HG03097 (cell line): Measurements from ENCODE around the gene KRT72.
"Not testable (repeated sequence)": the region's sequence is repeated elsewhere in the genome, so short reads cannot be mapped to it uniquely, and the experiment has no call there.

Experiments used
- ATAC-seq: cut with Tn5 transposase; IDR thresholded peaks from one replicate; pipeline ENCODE4 v1.9.1; 2021; ENCODE audit not compliant: unreplicated experiment, low FRiP score

Gene KRT72

DNA sequence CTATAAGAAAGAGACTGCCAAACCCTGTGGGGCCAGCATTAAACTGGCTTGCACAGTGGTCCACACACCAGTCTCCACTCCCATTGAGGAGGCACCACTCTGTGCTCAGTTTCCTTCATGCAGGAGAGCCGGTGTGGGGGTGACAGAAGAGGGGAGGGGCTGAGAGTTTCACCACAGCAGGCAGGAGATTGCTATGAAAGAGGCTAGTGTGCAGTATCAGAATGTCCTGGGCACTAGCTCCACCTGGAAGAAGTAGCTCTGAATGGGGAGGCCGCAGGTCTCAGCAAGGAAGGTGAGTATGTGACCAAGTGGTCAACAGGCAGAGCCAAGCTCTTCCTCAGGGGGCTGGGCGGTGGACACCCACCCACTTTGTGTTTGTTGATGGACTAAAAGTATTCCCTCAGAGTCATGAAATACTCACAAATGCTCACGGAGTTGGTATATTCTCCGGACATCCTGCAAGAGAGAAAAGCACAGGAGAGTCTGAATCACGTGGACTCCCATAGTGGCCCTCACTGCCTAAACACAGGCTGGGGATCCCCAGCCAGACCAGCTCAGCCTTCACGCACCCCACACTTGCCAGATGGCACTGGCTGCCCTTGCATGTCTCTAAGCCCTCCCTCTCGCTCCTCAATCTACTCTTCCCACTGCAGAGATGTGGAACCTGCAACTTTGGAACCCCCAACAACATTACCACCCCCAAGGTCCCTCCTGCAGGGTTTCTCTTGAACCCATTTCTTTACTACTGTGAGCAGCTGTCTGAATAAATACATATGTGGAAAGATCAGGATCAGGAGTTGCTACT, 7.8 kb upstream of the KRT72 start:
- no peak for ATAC-seq

DNA sequence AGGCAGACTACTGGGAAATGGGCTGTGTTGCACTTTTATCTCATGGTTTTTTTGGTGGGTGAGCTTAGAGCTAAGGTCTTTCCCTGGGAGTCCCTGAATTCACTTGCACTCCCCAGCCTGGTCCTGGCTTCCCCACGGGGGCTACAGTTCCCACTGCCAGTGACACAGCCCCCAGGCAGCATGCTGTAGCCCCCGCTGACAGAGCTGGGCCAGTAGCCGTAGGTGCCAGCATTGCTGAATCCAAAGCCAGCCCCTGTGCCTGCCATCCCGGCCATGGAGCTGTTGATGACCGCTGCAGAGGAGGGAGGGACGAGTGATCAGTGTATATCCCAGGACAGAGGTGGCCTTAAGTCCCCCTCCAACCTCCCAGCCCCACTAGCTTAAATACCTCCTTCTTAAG, 6.9 kb upstream of the KRT72 start:
- no peak for ATAC-seq

DNA sequence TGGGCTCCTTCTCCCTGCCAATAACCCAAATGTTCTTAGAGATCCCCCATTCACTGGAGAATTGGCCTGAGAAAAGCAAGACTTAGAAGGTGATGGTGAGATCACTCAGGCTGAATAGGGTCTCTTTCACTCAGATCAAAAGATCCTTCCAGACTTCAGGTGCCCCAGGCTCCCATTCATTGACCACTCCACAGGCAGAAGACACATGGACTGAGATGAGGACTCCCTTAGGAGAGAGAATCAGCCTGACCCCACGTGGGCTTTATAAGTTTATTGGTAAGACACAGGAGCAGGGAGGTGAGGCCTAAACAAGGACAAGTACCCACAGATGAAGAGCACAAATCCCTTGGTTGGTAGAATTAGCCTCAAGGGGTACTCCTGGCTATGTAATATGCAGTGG, 6.1 kb upstream of the KRT72 start:
- no peak for ATAC-seq

DNA sequence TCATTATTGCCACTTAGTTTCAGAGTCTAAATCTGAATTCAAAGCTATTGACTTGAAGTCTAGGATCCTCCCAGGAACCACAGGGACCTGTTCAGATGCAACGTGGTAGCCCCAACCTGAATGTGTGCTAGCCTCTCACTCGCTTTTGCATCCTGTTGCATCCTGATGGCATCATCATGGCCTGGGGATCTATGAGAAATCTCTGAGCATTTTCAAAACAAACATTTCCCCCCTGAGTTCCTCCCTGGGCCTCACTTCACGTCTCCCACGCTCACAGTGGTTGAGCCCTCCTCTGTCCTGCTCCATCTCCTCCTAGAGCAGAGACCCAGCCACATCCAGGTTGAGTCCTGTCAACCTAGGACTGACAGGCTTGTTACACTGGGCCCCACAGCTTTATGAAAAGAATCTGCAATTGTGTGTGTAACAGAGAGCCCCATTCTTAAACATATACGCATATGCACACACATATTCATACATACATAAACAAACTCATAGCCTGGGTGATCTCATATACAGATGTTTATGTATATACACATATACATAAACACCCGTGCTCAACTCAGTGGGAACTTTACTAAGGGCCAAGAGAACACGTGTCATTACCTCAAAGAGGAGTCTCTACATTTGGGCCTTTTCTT, 5.4 kb upstream of the KRT72 start:
- no peak for ATAC-seq

DNA sequence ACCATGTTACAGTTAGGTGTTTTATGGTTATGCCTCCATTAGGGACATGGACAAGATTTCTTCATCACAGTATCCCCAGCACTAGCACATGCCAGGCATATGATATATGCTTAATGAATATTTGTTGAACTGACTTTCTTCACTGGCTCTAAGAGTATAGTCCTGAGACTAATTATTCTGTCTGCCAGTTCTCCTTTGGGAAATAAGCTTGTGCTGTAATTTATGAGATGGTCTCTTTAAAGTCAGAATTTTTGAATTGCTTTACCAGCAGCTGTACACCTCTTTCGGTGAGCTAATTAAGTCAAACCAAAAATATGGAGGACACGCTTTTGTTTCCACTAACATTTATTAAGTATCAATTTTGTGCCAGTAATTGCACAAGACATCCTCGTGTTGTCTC, 4.8 kb upstream of the KRT72 start:
- no peak for ATAC-seq

DNA sequence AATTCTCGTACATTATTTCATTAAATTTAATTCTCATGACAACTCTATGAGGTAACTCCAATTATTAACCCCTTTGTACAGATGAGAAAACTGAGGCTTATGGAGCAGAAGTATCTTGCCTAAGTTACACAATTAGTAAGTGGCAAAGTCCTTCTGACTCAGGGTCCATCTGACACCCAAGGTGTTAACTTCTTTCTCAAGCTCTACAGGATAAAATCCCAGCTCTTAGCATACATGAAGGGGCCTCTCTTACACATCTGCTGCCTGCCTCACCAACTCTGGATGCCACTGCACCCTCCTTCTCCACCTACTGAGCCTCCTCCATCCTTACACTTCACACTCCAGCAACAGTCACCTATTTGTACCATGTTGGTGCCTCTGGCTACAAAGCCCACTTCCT, 4.3 kb upstream of the KRT72 start:
- no peak for ATAC-seq

DNA sequence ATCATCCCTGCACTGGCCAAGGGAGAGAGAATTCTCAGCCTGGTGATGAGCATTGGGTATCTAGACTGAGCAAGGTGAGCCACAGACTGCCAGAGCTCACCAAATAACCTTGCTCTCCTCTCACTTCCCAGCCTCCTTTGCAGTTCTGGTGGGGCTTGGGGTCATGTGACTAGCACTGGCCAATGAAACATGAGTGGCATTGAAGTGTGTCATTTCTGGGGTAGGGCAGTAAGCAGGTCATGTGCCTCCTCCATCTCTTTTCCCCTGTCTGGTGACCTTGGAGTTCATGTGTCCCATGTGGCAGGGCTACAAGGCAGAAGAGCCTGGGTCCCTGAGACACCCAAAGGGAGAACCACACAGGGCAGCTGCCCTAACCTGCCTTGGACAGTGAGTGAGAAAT, 3.6 kb upstream of the KRT72 start:
- no peak for ATAC-seq

DNA sequence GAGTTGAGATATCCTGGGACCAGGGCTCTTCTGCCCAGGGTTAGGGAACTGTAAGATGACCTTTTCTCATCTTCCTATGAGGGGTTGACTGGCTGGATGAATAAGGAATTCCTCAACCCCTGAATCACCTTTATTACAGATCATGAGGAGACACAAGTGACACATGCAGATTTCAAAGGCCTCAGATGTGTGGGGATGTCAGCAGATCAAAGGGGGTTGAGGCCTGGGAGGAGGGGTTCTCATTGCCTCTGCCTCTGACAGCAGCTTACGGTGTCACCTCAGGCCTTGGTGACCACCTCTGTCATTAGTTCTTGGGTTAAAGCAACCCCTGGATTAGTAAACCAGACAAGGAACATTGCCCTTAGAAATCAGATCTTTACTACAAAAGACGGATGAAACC, 2.1 kb upstream of the KRT72 start:
- ATAC-seq, result no peak

DNA sequence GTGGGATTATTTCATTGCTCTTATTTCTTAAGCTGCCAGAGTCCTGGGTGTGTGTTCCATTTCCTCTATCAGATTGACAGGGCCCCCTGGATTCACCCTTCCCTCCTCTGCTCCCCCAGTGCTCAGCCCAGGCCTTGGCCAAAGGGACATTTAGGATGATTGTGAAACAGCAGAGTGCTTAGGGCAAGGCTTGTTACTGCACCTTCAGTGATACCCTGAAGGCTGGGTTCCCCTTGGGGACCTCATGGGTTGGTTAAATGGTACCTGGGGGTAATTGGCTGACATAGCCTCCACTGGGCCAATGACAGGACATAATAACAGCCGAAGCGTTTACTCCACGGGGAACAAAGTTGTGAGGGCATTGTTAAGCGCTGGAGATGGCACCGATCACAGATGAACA, 1.3 kb upstream of the KRT72 start:
- ATAC-seq, result no peak

DNA sequence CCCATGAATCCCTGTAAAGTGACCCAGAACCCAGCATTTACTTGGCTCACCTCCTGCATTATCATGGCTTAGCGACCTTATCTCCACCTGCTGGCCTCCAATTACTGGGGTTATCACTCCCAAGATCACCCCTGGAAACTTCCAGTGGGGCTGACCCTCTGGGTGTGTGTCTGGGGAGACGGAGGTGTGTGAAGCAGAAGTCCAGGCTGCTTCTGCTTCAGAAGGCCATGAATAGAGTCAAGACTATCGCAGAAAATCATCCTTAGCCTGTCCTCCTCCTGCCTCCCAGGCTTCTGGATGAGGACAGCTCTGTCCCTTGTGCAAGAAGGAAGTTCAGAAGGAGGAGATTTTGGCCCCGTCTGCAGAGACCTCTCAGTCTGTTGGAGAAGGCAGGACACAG, 408 bp upstream of the KRT72 start:
- ATAC-seq, result no peak

DNA sequence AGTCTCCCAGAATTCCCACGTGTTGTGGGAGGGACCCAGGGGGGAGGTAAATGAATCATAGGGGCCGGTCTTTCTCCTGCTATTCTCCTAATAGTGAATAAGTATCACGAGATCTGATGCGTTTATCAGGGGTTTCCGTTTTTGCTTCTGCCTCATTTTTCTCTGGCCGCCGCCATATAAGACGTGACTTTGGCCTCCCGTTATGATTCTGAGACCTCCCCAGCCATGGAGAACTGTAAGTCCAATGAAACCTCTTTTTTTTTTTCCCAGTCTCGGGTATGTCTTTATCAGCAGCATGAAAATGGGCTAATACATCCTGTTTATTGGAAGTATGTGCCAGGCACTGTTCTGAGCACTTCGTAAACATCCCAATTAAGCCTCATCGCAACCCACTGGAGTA, 788 bp downstream of the KRT72 start:
- no peak for ATAC-seq

DNA sequence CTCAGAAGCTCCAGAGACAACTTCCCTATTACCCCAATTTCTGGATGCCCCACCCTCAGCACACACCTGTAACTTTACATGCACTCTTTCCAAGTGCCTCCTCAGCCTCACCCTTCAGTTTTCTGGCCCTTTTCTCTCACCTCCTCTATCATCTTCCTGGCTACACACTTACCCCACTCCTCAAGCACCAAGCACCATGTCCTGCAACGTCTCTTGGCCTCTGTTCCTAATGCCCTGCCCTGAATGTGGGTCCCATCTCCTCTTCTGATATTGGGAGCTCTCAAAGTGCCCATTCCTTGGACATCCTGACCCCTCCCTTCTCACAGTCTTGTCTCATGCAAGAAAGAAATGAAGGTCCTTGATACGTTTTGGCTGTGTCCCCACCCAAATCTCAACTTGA, 1.2 kb downstream of the KRT72 start:
- ATAC-seq, result no peak

DNA sequence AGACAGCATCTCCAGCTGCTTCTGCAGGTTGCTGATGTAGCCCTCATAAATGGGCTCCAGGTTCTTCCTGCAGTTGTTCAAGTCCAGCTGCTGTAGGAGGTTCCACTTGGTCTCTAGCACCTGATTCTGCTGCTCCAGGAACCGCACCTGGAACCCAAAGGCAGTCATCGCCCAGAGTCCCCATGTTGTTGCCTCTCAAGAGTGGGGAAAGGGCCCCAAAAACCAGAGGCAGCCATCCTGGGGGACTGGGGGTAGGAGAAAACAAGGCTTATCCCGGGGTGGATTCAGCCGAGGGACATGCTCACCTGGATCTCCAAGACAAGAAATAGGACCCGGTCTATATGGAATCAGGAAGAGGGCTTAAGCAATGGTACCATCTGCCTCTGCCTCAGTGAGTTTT, 2.3 kb downstream of the KRT72 start:
- ATAC-seq, result no peak

DNA sequence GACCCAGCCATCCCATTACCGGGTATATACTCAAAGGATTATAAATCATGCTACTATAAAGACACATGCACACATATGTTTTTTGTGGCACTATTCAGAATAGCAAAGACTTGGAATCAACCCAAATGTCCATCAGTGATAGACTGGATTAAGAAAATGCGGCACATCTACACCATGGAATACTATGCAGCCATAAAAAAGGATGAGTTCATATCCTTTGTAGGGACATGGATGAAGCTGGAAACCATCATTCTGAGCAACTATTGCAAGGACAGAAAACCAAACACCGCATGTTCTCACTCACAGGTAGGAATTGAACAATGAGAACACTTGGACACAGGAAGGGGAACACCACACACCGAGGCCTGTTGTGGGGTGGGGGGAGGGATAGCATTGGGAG, 7.0 kb downstream of the KRT72 start:
- not testable (repeated sequence) for ATAC-seq

DNA sequence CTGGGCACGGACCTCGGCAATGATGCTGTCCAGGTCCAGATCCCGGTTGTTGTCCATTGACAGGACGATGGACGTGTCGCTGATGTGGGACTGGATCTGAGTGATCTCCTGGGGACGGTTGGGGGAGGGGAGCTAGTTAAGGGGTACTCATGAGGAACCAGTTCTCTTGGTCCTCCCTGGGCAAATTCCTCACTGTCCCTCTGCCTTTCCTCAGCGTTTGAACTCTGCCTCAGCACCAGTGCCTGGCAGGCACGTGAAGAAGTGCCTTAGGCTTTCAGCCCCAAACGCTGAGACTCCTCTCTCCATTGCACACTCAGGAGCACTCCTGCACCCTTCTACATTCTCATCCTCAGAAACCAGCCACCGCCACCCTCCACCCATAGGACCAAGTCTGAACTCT, 9.7 kb downstream of the KRT72 start:
- ATAC-seq, result no peak

DNA sequence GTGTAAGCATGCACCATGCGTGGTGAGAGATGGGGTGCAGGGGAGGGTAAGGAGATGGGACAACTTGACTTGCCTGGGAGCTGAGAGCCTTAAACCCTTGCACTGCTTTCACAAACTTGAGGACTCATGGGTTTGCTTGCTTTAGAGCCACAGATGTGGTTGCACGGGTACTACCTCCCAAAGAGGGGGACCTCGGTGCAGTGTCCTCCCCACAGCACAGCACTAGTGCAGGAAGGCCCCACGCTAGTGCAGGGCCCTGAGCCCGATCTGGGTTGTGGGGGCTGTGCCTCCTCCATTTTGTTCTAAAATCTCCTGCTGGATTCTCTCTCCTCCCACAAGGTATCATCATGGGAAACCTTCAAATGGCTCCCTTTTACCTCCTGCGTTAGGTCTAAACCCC, 11.2 kb downstream of the KRT72 start:
- no peak for ATAC-seq

DNA sequence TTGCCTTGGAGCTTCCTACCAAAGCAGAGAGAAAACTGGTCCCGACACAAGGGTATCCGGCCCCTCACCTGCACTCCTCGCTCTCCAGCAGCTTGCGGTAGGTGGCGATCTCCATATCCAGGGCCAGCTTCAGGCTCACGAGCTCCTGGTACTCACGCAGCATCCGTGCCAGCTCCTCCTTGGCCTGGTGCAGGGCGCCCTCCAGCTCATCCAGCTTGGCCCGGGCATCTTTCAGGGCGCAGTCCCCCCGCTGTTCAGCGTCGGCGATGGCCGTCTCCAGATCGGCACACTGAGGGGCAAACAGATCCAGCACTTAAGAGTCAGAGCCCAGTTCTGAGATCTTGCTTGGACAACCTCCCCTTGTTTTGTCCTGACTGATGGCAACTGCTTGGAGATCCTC, 13.7 kb downstream of the KRT72 start:
- no peak for ATAC-seq

DNA sequence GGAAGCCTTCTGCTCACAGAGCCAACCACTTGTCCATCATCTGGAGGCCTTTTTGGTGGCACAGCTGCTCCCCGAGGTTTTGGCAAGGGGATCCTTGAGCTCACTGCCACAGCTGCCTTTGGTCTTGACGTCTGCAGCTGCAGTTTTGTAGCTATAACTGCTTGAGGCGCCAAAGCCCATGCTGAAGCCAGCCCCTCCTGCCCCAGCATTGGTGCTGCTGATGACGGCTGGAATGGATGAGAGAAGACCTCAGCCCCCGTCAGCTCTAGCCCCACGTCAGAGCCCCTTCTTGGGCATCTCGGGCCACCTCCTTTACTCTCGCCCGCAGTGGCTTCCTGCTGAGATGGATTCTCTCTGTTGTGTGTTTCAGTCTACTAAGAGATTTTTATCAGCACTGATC, 15.3 kb downstream of the KRT72 start:
- ATAC-seq, result no peak

DNA sequence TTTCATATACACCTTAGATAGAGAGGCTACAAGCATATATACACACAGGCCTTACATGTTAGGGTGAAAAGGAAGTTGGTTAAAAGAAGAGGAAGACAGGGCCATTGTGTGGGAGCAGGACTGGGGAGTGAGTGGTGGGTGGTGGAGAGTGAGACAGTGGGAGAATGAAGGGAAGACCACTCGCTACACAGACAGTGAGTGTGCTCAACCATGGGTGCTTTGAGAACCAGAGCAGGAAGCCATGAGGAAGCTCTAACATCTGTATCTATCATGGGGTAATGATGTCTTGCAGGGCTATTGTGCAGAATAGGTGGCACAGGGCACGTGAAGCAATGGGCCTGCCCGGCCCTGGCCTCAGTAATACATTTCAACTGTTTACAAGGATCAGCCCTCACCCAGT, 16.2 kb downstream of the KRT72 start:
- ATAC-seq, result no peak

DNA sequence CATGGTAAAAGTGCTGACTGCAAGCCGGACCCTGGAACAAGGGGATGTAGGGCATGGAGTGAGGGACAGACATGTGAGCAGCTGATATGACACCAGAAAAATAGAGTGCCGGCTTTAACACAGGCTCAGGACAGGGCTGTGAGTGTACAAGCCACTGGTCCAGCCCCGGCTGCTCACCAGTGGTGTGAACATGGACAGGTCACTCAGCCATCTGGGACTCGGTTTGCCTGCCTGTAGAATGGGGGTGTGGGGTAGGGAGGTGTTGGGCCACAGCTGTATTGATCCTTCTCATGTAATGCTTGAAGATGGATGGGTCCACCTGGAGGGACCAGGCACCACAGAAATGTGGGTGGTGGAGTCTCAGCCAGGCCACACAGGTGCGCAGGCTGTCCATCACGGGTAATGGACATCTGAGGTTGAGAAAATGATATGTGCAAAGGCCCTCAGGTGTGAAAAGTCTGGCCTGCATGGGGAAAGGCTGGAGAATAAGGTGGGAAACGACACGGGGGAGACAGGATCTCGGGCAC, 17.0 kb downstream of the KRT72 start:
- ATAC-seq, result no peak

DNA sequence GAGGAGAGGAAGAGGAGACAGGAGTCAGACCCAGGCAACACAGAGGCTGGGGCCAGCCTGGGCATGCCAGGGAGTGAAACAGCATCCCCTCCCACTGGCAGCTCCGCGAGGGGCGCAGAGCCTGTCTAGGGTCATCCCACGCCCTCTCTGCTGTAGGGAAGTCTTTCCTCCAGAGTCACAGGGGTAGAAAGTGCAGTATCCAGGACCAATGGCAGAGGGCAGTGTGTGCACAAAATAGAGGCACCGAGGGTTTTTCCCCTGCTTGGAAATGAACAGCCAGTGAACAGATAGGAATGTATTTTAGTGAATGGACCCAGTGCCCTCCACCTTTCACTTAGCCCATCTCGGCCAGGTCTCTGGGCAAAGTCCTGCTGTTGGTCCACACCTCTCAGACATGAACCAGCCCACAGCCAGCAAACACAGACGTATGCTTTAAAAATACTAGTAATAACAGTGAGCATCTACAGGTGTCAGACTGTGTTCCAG, 18.2 kb downstream of the KRT72 start:
- ATAC-seq, result no peak

DNA sequence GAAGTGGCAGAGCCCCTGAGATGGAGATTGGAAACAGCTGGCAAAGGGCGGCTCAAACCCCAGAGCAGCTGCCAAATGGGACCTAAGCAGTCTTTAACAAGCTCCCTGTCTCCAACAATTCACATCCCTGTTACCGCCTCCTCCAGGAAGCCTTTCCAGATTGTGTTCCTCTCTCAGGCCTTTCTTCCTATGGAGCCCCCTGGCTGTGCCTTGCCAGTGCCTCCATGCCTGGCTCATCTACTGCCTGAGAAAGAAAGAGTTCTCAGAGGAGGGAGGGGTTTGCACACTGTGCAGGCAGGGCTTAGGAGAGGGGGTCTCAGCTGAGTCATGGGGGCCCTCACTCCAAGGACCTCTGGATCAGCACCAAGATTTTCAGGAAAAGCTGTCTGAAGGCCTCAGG, 18.8 kb downstream of the KRT72 start:
- no peak for ATAC-seq
